ENCODE results near the gene FNBP1.
"Not testable (repeated sequence)": the region's sequence is repeated elsewhere in the genome, so short reads cannot be mapped to it uniquely, and the experiment has no call there.

FNBP1 gene

DNA sequence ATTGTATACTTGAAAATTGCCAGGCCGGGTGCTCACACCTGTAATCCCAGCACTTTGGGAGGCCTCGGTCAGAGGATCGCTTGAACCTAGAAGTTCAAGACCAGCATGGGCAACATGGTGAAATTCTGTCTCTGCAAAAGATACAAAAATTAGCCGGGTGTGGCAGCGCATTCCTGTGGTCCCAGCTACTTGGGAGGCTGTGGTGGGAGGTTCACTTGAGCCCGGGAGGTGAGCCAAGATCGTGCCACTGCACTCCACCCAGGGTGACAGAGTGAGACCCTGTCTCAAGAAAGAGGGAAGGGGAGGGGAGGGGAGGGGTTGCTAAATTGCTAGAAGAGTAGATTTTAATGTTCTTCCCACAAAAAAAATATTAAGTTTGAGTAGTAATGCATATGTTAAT lies 53.2 kb downstream of the FNBP1 start:
- ATAC-seq, result no peak

DNA sequence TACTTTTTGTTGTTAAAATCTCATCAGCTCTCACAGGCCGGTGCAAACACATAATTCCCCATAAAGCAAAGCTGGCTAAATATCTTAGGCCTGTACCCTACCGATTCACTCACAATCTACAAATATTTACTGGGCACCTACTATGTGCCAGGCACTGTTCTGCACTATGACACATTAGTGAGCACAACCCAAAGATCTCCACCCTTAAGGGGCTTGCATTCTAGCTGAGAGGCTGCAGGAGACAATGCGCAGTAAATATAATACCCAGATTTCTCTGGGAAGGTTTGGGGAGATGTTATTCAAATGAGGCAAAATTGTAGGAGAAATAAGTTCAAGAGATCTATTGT lies 53.7 kb downstream of the FNBP1 start:
- ATAC-seq, result no peak

DNA sequence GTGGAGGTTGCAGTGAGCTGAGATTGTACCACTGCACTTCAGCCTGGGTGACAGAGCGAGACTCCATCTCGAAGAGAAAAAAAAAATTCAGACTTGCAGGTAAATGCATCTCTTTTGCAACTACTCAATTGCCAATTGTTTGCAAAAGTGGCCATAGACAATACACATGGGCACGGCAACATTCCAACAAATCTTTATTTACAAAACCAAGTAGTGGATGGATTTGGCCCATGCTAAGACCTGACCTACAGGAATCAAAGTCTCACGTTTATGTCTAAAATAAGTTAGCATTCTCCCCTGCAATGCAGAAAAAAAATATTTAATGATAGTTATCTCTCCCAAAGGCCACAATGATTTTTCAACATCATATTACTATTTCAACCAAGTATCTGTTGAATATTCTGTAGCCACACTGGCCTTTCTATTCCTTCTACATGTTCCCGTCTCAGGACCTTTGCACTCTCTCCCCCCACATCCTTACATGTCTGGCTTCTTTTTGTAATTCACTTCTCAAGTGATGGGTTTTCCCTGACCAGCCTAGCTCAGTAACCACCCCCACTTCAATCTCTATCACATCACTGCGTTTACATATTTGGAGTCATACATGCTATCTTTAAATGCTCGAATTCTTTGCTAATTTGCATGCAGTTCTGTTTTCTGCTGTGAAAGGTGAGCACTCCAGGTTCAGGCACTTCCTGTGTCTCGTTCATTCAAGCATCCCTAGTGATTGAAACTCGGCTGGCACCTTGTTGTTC lies 54.2 kb downstream of the FNBP1 start:
- peak; percentile 47 to 52 for ATAC-seq

DNA sequence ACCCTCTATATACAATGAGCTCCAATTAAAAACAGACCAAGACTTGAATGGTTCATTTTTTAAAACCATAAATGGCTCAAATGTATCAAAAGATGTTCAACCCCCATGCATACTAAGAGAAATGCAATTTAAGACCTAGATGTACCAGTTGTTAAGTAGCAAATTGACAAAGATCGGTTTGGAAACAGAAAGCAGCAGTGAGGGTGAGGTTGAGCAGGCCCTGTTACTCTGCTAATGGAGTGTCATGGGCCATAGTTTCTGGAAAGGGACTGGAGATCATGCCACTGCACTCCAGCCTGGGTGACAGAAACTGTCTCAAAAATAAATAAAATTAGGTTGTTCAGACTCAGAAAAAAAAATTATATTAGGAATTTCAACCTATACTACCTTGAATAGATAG lies 55.0 kb downstream of the FNBP1 start:
- ATAC-seq, result no peak

DNA sequence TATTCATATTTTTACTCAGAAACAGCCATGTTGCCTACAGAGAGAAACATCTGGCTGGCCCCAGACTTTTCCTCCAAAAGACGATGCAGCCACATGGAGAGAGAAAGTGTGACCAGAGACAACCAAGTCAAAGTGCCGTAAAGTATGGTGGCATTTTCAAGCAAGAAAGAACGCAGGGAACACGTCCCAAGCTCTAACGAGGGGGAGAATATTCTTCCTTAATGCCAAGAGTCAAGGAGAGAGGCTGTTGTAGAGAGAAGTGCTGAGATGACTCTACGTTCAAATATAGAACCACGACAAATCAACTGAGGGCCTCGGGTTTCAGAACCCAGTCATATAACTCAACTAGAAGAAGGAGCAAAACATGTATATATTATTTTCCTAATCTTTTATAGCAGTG lies 55.9 kb downstream of the FNBP1 start:
- peak; percentile 57 to 59 for ATAC-seq

DNA sequence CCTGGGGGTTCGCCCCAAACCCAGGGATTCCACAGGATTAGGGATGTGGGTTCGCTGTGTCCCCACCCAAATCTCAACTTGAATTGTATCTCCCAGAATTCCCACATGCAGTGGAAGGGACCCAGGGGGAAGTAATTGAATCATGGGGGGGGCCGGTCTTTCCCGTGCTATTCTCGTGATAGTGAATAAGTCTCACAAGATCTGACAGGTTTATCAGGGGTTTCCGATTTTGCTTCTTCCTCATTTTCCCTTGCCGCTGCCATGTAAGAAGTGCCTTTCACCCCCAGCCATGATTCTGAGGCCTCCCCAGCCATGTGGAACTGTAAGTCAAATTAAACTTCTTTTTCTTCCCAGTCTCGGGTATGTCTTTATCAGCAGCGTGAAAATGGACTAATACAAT lies 58.4 kb downstream of the FNBP1 start:
- ATAC-seq, result not testable (repeated sequence)

DNA sequence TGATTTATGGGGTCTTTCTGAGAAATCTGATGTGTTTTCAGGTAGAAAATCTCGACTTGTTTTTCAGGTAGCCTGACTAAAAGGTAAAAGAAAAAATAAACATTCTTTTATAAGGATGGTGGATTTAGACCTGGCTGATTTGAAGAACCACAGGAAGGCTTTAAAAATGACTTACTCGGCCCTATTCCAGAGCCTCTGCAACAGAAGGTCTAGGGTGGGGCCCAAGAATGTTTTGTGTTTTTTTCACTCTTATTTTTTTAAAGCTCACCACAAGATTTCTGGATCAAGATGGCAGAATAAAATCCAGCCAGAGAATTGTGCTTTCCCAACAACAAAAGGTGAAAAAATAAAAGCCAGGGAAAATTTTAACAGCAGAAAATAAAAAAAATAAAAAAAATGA lies 59.1 kb downstream of the FNBP1 start:
- ATAC-seq, result no peak

DNA sequence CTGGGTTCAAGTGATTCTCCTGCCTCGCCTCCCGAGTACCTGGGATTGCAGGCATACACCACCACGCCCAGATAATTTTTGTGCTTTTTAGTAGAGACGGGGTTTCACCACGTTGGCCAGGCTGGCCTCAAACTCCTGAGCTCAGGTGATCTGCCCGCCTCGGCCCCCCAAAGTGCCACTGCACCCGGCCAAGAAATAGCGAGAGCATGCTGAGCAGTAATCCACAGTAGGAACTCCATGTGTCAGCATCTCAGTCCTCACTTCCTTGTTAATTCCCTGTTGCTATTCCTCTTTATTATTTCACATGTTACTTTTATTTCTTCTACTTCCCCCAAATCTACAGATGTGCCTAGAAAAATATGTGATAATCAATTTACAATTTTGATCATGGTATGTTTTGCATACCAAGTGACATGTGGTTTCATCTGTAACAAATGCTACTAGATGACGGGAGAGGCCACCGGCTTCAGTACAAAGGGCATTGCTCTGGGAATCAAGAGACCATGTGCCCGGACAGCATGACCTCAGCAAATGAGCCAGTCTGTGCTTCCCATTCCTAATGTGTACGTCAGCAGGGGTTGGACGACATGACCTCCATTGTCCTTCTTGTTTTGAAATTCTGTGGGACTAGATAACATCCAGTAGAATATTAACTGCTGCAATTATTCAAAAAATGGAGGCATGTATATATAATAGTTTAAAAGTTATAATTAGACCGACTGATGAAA lies 61.6 kb downstream of the FNBP1 start:
- ATAC-seq, result no peak

DNA sequence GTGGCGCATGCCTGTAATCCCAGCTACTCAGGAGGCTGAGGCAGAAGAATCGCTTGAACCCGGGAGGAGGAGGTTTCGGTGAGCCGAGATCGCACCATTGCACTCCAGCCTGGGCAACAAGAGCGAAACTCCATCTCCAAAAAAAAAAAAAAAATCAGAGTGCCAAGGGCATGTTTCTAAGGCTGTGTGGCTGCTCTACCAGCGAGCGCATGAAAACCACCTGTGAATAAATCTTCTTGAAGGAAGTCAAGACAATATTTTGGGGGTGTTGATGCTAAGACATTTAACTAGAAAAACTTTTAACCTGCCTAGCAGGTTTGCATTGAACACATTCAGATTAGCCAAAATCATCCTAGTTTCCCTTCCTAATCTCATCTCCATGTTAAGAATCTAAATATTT lies 62.8 kb downstream of the FNBP1 start:
- not testable (repeated sequence) for ATAC-seq

DNA sequence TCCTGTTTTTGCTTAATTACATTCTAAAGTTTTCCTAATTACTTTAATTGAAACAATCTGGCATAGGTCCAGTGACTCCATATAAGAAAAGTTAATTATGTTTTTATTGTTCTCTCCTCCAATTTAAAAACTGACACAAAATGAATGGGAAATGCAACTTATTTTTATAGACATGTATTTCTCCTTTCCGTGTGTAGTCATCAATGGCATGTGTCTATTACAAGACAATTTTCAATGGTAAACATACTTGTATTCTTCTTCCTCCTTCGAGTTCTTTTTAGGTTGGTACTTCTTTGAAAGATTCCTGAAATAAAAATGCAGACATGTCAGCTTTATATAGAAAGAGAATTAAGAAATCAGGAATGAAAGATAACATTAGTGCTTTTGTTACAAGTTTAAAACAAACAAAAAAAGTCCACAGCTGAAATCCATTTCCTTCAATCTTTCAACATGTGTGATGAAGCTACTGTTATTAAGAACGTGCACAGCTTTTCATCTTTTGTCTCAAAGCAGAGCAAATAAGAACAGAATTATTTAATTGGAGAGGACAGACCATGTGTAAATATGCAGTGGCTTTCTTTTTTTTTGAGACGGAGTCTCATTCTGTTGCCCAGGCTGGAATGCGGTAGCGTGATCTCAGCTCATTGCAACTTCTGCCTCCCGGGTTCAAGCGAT lies 63.8 kb downstream of the FNBP1 start:
- no peak for ATAC-seq

DNA sequence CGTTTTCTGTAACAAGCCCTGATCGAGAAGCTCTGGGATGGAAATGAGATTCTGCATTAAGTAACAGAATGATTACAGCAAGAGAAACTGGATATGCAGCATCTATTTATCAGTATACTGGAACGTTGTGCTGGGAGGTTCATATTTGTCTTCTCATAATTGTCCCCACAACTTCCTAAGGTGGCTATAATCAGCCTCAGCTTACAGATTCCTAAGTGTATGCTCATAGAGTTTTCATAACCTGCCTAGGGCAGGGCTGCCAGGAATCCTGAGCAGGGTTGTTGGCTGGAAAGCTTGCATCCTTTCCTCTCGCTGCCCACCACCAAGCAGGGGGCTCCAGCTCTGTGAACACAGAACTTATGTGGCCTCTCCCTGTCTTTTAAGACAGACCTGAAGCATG lies 70.2 kb downstream of the FNBP1 start:
- no peak for ATAC-seq

DNA sequence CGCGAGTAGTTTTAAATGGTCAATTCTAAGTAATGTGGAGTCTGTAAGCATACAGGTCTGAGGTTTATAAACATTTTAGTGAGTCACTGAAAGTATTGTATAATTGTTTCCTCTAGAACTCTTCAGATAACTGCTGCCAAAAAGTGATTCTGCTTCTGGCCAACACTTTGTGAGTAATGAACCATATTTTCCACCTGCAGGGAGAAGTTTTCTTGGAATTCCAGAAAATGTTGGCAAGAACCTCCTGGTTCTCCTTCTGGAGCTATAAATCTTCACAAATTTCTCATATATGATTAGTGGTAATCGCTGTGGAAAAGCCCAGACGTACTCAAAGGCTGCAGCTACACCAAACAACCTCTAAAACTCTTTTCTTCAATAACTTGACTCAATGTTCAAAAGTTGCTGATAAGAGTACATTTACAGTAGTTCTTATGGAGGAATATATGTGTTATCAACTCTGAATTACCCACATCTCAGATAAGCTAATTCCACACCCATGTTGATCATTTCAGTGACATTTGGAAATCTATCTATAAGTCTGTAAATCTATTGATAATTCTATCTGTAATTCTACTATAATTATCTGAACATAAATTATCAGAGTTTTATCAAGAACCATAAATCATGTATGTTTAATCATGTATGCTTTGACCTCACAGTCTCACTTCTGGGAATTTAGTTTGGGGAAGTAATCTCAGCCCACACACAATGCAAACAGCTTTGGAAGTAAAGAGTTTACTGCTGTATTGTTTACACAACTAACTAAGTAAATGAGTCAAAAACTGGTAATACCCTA lies 74.1 kb downstream of the FNBP1 start:
- peak; percentile 74 to 82 for ATAC-seq

DNA sequence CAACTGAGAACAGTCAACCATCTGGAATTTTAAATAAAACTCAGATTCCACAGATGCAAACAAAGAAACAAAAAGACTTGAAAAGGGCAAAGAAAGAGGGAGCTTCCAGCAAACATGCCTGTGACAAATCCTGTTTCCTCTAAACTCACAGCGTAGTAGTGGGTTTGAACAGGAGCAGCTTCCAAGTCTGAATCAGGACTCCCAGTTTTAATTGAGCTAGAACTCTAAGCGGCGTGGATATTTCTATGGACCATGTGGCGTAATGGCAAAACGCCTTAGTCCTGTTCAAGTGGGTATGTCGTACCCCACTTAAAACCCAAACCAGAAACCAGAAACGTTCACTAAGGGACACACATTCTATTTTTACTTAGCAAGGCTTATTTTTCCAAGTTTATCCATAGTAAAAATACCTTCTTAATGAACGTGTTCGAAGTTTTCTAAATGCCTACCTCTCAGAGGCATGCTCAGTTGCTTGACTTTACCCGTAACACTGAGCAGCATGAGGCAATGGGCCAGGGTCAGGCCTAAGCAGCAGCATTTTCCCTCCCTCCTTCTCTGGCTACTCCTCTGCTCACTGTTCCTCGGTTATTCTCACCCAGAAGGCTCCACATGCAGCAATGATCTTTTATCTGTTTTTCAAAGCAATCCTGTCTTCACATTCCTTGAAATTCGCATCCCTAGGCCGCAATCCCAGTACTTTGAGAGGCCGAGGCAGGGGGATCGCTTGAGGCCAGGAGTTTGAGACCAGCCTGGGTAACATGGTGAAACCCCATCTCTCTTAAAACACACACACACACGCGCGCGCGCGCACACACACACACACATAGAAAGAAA lies 77.9 kb downstream of the FNBP1 start:
- ATAC-seq, result no peak

DNA sequence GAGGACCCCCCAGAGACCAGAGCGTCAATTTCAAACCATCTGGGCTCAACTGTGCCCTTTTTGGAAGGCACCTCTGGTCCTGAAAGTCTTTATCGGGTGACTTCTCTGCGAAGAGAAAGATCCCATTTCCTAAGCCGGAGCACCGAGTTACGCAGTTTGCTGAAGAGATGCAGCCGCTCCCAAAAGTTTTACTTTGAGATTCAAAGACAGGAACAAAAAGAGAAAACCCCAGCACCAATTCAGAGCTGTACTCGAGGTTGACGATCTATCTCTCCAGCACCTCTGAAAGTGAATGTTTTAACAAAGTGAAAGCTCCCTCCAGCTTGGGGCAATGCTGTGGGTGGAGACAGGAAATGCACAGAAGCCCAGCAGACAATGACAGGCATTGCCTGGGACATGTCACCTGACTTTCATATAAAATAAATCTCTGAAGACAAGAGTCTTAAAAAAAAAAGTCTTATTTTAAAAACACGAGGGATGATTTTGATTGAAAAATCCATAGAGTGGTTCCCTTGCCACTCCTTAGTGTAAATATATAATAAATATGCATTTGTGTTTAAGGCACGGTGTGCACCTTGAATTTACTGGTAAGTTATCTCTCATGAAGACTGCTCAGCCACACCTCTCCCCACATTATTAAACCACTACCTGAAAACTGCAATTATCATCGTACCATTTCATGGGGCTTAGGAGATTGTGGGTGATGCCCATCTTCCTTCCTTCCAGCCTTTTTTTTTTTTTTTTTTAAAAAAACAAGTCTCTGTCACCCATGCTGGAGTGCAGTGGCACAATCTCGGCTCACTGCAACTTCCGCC lies 79.9 kb downstream of the FNBP1 start:
- ATAC-seq, result peak; percentile 93 to 98

DNA sequence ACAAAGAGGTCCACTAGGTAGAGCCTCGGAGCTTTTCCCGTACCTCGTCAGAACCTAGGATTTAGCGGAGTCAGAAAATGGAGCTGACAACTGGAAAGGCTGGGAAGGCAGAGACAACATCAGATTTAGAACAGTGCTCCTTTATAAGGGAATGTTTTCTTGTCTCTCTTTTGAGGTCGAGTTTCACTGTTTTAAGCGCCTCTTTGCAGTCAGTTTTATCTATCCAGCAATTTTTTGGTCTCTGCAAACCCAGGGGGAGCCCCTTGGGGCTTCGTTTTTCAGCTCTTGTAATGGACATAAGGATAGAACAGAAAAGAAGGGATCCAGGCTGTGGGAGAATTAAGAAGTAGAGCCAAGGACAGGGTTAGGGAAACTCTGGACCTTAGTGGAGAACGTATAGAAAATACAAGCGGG lies 80.5 kb downstream of the FNBP1 start:
- ATAC-seq, result no peak

DNA sequence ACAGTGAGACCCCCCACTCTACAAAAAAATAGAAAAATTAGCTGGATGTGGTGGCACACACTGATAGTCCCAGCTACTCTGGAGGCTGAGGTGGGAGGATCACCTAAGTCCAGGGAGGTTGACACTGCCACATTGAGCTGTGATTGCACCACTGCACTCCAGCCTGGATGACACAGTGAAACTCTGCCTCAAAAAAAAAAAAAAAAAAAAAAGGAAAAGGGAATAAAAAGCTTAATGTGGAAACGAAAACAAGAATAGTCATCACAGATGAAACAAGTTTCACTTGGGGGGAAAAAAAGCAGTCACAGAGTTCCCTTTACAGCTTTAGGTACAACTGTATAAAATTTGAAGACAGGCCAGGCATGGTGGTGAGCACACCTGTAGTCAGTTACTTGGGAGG lies 84.2 kb downstream of the FNBP1 start:
- ATAC-seq, result no peak

DNA sequence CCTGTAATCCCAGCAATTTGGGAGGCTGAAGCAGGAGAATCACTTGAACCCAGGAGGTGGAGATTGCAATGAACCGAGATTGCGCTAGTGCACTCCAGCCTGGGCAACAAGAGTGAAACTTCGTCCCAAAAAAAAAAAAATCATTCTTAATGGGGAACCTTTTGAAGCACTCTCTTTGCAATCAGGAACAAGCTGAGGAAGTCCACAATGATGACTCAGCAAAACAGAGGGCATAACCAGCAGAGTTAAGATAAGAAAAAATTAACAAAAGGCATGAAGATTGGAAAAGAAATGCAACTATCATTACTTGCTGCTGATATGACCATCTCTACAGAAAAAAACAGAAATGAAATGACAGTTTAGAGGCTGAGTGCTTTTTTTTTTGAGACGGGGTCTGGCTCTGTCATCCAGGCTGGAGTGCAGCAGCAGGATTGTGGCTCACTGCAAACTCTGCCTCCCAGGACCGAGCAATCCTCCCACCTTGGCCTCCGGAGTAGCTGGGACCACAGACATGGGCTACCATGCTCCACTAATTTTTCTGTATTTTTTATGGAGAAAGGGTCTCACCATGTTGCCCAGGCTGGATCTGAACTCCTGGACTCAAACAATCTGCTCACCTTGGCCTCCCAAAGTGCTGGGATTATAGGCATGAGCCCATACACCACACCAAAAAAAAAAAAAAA lies 88.0 kb downstream of the FNBP1 start:
- no peak for ATAC-seq

DNA sequence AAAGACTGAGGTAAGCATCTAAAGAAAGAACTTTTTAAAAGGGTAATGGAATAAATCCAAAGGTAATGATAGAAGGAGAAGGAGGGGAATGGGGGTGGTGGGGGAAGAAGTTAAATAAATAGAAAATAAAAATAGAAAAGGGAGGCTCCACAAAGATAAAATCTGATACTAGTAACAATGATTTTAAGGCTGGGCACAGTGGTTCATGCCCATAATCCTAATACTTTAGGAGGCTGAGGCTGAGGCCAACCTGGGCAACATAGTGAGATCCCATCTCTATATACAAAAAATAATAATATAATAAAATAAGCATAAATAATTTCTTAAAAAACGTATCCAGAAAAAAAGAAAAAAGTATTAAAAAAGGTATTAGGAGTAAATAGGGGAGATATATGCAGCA lies 89.3 kb downstream of the FNBP1 start:
- no peak for ATAC-seq

DNA sequence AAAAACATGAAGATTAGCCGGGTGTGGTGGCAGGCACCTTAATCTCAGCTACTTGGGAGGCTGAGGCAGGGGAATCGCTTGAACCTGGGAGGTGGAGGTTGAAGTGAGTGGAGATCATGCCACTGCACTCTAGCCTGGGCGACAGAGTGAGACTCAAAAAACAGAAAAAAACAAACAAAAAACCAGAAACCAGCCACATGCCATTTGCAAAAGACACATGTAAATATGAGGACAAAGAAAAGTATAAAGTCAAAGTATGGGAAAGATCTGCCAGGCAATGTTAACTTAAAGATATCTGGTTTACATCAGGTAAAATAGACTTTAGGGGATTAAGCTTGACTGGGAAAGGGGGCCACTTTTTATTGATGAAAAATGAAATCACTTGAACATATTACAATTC lies 90.7 kb downstream of the FNBP1 start:
- no peak for ATAC-seq

DNA sequence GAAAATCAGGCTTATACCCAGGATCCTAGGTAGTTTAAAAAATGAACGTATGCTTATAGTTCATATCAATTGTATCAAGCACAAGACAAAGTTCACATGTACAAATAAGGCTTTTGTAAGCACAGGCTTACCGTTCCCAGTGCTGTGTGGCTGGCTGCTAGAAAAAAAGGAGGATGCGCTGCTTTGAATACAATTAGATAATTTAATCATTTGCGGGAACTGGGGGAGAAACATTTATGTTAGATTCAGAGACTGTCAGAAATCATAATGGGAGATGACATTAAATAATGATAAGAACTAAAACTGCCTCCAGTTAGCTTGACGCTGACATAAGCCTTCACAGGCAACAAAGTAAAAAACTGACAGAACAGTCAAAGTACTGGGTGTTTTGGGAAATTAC lies 93.2 kb downstream of the FNBP1 start:
- ATAC-seq, result no peak

DNA sequence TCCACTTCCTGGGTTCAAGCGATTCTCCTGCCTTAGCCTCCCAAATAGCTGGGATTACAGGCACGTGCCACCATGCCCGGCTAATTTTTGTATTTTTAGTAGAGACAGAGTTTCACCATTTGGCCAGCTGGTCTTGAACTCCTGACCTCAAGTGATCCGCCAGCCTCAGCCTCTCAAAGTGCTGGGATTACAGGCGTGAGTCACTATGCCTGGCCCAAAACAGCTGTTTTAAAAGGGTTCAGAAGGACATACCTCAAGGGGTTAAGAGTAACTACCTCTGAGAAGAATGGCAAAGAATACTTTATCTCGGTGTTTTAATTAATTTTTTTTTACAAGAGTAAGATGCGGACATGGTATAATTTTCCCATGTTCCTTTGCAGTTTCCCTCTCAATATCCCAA lies 94.4 kb downstream of the FNBP1 start:
- not testable (repeated sequence) for ATAC-seq
